OCI-LY1 (cell line): ENCODE data around the gene TCF25.

Experiments used
- H2AFZ ChIP-seq: fragments of 200-600 bp; sonication (generic), shearing (Covaris generic); 2 replicates; pipeline ENCODE4 v1.6.0; 2014; ENCODE audit warnings: antibody characterized with exemption, mild to moderate bottlenecking, low read length
- H3F3A ChIP-seq: fragments of 200-600 bp; sonication (generic), shearing (Covaris generic); 2 replicates; pipeline ENCODE4 v1.6.0; 2014; ENCODE audit warnings: mild to moderate bottlenecking, antibody characterized with exemption, low read length, moderate library complexity; ENCODE audit not compliant: insufficient read depth
- H3K27ac ChIP-seq: fragments of 200-600 bp; sonication (generic); 2 replicates; pipeline ENCODE4 v1.5.1; 2014; ENCODE audit warnings: low read length, mixed run types, mild to moderate bottlenecking, low read depth; ENCODE audit not compliant: poor library complexity, severe bottlenecking
- H3K27me3 ChIP-seq: fragments of 200-600 bp; sonication (generic); 2 replicates; pipeline ENCODE4 v1.6.0; 2014; ENCODE audit warnings: antibody characterized with exemption, mild to moderate bottlenecking, low read length, moderate library complexity; ENCODE audit not compliant: insufficient read depth
- H3K36me3 ChIP-seq: fragments of 200-600 bp; sonication (generic); 2 replicates; pipeline ENCODE4 v1.6.1; 2014; ENCODE audit warnings: mild to moderate bottlenecking, antibody characterized with exemption, low read length, moderate library complexity, mixed read lengths; ENCODE audit not compliant: insufficient read depth
- H3K4me1 ChIP-seq: fragments of 200-600 bp; sonication (generic); 2 replicates; pipeline ENCODE4 v1.5.1; 2014; ENCODE audit warnings: mild to moderate bottlenecking, low read length, moderate library complexity; ENCODE audit not compliant: insufficient read depth, severe bottlenecking
- H3K4me2 ChIP-seq: fragments of 200-600 bp; sonication (generic), shearing (Covaris generic); 2 replicates; pipeline ENCODE4 v1.6.1; 2014; ENCODE audit warnings: low read length
- H3K4me3 ChIP-seq: fragments of 200-600 bp; sonication (generic); 2 replicates; pipeline ENCODE4 v1.5.1; 2014; ENCODE audit warnings: low read length, low read depth, mild to moderate bottlenecking, mixed read lengths; ENCODE audit not compliant: poor library complexity, severe bottlenecking
- H3K79me2 ChIP-seq: fragments of 200-600 bp; shearing (Covaris generic); 2 replicates; pipeline ENCODE4 v1.6.1; 2016; ENCODE audit warnings: mixed run types, low read length, mixed read lengths; ENCODE audit not compliant: insufficient read depth
- H3K9ac ChIP-seq: fragments of 200-600 bp; sonication (generic), shearing (Covaris generic); 2 replicates; pipeline ENCODE4 v1.6.1; 2014; ENCODE audit warnings: mild to moderate bottlenecking, low read length, mixed read lengths
- H3K9me2 ChIP-seq: fragments of 200-600 bp; sonication (generic), shearing (Covaris generic); 2 replicates; pipeline ENCODE4 v1.6.1; 2014; ENCODE audit warnings: low read depth, mild to moderate bottlenecking, low read length, mixed read lengths
- H3K9me3 ChIP-seq: fragments of 200-600 bp; shearing (Covaris generic); 2 replicates; pipeline ENCODE4 v1.6.1; 2014; ENCODE audit warnings: low read length, mixed read lengths
- H4K20me1 ChIP-seq: fragments of 200-600 bp; sonication (generic), shearing (Covaris generic); 2 replicates; pipeline ENCODE4 v1.6.0; 2016; ENCODE audit warnings: mild to moderate bottlenecking, low read length; ENCODE audit not compliant: insufficient read depth
- CTCF ChIP-seq: fragments of 200-600 bp; sonication (generic), shearing (Covaris generic); IDR thresholded peaks from 2 replicates; pipeline ENCODE4 v1.5.1; 2017; ENCODE audit warnings: mild to moderate bottlenecking, antibody characterized with exemption, low read length, moderate library complexity, mixed read lengths
- EZH2 ChIP-seq: fragments of 200-600 bp; sonication (generic), shearing (Covaris generic); IDR thresholded peaks from 2 replicates; pipeline ENCODE4 v1.8.0; 2017; ENCODE audit warnings: borderline replicate concordance, mixed run types, mild to moderate bottlenecking, antibody characterized with exemption, low read length, moderate library complexity, mixed read lengths

Gene TCF25

DNA sequence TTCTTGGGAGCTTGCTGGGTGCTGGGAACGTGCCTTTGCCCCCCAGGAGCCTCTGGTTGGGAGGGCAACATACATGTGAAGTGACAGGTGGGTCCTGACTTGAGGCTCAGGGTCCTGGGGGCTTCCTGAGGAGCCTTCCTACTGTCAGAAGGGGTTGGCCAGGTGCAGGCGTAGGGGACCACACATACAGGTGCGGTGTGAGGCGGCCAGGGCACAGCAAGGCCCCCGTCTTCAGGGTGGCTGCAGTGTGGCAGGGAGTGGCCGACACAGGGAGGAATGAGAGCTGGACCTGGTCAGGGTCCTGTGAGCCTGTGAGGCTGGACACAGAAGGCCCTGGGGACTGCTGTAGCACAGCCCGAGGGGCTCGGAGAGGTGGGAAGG lies 10.6 kb downstream of the TCF25 start:
- no peak for TF ChIP-seq EZH2
- no peak for TF ChIP-seq CTCF
- H3K4me1 ChIP-seq: no peaks in the 10 kb centered on the region
- no peaks in the 10 kb centered on the region for H3K9me3 ChIP-seq
- peaks cover 5% of the 10 kb centered on the region; the same call in 1 of the 2 replicates for H3K79me2 ChIP-seq
- H3K9me2 ChIP-seq: no peaks in the 10 kb centered on the region
- H3K4me3 ChIP-seq: no peak overlapping the region
- no peak overlapping the region for H3K9ac ChIP-seq
- H3K36me3 ChIP-seq: peaks cover 83% of the 10 kb centered on the region
- H3K27ac ChIP-seq: no peak overlapping the region
- H3K4me2 ChIP-seq: no peak overlapping the region
- no peaks in the 10 kb centered on the region for H3F3A ChIP-seq
- H2AFZ ChIP-seq: no peak overlapping the region
- H4K20me1 ChIP-seq: no peaks in the 10 kb centered on the region
- no peaks in the 10 kb centered on the region for H3K27me3 ChIP-seq

DNA sequence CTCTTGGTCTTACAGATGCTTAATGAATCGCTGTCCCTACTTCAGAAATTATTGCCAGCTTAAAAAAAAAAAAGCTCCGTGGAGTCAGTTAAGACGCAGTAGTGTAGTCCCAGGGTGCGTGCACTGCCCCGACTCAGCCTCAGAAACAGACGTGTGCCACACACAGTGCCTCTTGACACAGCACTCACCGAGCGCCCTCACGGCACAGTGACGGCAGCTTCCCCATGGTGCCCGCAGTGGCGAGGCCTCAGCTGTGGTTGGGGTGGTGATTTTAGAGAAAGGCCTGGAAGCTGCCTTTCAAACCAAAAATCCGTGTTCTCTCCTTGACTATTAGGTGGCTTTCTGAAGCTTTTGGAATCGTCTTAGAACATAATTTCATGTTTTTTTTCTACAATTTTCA lies 13.9 kb downstream of the TCF25 start:
- TF ChIP-seq EZH2 (no peak), CTCF (no peak)
- no peak overlapping the region for H2AFZ ChIP-seq
- H3K4me1 ChIP-seq: no peaks in the 10 kb centered on the region
- H3K9me2 ChIP-seq: no peaks in the 10 kb centered on the region
- no peak overlapping the region for H3K4me3 ChIP-seq
- H4K20me1 ChIP-seq: no peaks in the 10 kb centered on the region
- H3K27me3 ChIP-seq: no peaks in the 10 kb centered on the region
- H3K79me2 ChIP-seq: no peaks in the 10 kb centered on the region
- no peaks in the 10 kb centered on the region for H3F3A ChIP-seq
- H3K9ac ChIP-seq: no peak overlapping the region
- H3K36me3 ChIP-seq: peaks cover 81% of the 10 kb centered on the region
- H3K27ac ChIP-seq: no peak overlapping the region
- H3K9me3 ChIP-seq: no peaks in the 10 kb centered on the region
- no peak overlapping the region for H3K4me2 ChIP-seq

DNA sequence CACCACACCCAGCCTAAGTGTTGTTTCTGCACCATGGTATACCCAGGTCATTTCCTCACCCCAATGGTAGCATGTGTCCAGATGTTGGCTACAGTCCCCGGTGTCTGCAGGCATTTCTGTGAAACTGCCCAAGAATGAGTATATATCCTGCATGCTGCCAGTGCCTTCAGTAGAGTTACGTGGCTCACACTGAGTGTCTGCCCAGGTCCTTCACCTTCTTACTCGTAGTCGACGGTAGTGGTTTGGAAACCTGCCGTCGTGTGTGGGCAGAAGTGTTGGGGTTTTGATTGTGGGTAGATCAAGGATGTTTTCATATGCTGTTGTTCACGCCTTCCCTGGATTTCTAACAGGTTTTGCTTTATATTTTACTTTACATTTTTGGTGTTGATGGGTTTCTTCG lies 16.8 kb downstream of the TCF25 start:
- Histone ChIP-seq H3K36me3 (peaks cover 84% of the 10 kb centered on the region), H3K79me2 (no peaks in the 10 kb centered on the region)
- no peak for TF ChIP-seq EZH2
- no peak for TF ChIP-seq CTCF

More for the DNA sequence above, 16.8 kb downstream of the TCF25 start:
- H3K9ac ChIP-seq: no peak overlapping the region
- no peak overlapping the region for H2AFZ ChIP-seq
- H3F3A ChIP-seq: no peaks in the 10 kb centered on the region
- no peaks in the 10 kb centered on the region for H3K9me2 ChIP-seq
- no peaks in the 10 kb centered on the region for H3K9me3 ChIP-seq
- no peak overlapping the region for H3K27ac ChIP-seq
- H3K27me3 ChIP-seq: no peaks in the 10 kb centered on the region
- H3K4me3 ChIP-seq: no peak overlapping the region
- H4K20me1 ChIP-seq: no peaks in the 10 kb centered on the region
- H3K4me2 ChIP-seq: no peak overlapping the region
- no peaks in the 10 kb centered on the region for H3K4me1 ChIP-seq
